NCI-H1105 treated with DMSO at 0.1 percent for 48 hours (cell line): Measurements from ENCODE around the gene DDAH1.

Source experiments
- DNase-seq: peaks from one replicate; lab custom pipeline; 2025; lab: John Stamatoyannopoulos, UW

DDAH1 gene

GRCh38 chr1:85440612-85441011, 24.3 kb downstream of the DDAH1 start:
- no peak for DNase-seq

- DNase-seq = no peak
Measured at GRCh38 chr1:85438353-85438752, 26.6 kb downstream of the DDAH1 start.

DNA sequence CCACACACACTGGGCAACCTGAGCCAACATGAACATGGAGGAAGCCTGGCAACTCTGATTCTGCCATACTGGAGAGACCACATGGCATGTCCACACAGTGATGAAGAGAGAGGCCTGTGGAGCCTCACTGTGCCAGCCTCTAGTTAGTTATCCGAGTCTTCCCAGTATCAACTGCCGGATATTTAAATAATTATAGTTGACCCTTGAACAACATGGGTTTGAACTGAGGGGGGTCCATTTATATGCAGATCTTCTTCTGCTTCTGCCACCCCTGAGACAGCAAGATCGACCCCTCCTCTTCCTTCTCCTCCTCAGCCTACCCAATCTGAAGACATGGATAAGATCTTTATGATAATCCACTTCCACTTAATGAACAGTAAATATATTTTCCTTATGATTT, 27.8 kb downstream of the DDAH1 start:
- DNase-seq = no peak

DNA sequence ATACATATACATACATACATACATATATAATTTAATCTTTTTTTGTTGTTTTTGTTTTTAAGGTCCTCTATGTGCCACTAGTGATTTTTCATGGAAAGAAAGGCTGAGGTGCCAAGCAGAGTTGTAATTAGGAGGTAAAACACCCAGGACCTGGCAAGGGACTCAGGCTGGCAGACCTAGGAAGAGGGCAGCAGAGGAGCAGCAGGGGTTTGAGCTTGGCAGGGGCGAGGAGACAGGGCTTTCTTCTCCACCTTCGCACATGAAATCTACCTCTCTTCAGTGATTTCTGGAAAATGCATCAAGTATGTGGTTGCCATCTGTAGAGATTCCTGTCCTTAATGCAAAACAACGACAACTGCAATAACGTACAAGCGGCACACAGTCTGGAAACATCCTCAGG, 31.9 kb downstream of the DDAH1 start:
- no peak for DNase-seq

- DNase-seq = no peak
Measured at GRCh38 chr1:85428471-85429089, 36.4 kb downstream of the DDAH1 start.

GRCh38 chr1:85427849-85428248, 37.1 kb downstream of the DDAH1 start:
- no peak for DNase-seq

- no peak for DNase-seq
Measured at GRCh38 chr1:85427331-85427730, 37.6 kb downstream of the DDAH1 start.

DNA sequence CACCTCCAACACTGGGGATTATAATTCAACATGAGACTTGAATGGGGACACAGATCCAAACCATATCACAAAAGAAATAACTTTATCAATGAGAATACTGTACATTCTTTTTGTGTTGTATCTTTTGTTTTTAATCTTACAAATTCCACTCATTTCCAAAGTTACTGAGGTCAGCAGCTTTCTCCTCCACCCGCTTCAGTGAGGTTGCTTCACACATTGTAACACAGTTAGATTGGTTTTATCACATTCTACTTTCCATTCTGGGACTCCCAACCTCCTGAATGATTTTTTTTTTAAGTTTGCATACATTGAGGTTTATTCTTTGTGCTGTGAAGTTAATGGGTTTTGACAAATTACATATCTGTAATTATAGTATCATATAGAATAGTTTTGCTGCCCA, 43.8 kb downstream of the DDAH1 start:
- DNase-seq = no peak

GRCh38 chr1:85420199-85420598, 44.8 kb downstream of the DDAH1 start:
- no peak for DNase-seq

DNA sequence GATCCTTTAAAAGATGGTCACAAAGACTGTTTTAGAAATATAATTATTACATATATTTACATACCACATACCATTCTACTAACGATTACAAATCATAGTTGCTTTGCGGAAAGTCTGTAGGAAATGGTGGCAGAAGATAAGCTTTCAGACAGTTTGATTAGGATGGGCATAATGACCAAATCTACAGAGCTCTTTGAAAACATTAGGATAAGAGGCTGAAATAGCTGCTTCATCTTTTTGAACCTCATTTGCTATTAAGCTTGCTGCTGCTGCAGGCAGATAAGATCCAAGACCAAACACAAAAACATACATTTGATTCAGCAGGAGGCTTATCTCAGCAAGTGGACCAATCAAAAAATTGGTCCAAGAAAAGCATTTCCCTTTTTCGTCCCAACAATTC, 47.1 kb downstream of the DDAH1 start:
- no peak for DNase-seq

- DNase-seq = no peak
Measured at GRCh38 chr1:85417017-85417416, 47.9 kb downstream of the DDAH1 start.

GRCh38 chr1:85413169-85413568, 51.8 kb downstream of the DDAH1 start:
- DNase-seq = no peak

DNA sequence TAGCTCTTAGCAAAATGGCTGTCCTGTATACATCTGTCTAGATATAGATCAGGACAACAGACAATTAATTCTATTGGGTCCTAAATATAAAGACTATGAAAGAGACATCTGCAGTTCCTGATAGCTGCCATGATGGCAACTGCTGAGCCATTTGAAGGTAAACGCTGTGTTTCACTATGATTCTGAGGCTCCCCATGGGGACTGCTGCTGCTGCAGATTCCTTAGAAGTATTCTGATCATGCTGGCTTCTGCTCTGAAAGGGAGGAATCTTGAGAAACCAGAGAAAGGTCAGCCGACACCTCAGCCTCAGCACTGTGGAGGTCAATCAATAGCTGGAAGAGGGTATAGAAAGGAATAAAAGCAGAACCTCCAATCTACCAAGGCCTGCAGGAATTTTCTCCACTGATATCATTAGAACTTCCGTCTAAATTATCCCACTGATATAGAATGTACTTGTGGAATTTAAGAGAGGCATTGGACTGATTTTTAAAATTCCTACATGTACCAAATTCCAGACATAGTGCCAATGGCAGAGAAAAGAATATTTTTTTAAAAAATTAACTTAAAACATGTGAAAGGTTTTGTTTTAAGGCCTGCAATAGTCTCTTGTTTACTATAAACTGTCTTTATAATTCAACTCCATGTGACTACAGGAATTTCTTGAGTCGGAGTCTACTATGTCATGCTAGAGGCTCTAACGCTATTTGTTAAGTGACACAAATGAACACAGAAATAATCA, 53.2 kb downstream of the DDAH1 start:
- no peak for DNase-seq

DNA sequence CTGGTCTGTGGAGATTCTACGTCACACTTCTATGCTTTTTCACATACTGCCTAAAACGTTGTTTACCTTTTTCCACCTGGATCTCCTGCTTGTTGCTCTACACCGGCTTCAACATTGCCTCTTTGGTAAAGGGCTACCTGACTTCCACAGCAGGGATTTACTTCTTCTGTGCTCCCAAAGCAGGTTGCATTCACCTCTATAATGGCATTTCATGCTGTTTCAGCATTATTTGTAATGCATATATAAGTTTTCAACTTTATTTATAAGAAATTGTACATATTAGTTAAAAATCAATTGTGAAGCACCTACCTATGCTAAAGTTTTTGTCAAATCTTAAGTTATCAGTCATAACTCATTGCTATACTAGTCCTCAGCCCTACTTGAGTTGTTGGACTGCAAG, 55.4 kb downstream of the DDAH1 start:
- no peak for DNase-seq

- DNase-seq = no peak
Measured at GRCh38 chr1:85407746-85408377, 57.1 kb downstream of the DDAH1 start.

DNA sequence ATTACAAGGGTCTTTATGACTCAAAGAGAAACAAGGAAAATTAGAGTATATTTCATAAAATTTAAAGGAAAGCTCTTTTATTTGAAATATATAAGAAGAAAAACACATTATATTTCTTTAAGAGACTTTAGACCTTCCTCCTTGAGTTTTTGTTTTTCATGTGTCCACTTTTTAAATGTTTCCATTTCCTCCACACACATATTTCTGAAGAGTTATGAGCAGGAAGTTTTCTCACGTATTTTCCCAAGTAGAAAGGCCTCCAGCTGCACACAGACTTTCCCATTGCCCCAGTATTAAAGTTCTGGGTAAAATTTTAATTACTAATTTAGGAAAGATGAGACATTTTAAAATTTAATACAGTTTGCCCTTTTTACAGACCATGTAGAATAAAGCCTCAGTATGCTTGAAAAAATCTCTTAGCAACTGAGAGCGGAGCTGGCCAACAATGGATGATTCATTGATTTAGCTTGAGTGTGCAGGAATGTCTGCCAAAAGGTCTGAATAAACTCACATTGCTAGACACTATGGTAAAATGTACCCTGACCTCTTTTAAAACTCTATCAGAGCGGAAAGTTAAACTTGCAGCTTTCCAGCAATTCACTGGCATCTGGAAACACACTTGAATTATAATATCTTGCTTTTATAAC, 57.9 kb downstream of the DDAH1 start:
- DNase-seq = no peak

DNA sequence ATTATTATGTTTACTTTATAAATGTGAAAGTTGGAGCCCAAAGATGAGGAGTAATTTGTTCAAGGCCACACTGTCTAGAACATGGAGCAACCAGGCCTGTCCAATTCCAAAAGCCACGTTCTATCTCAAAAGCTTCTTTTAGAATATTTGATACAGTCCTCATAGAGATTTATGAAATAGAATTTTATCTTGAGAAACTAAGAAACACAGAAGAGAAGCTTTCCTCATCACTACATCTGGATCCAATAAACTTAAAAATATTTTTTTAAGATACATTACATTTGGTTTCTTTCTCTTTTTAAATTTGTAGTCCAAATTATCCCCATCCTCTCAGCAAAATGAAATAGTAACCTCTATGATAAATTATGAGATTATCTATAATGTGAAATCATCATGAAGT, 58.9 kb downstream of the DDAH1 start:
- no peak for DNase-seq

- DNase-seq = no peak
Measured at GRCh38 chr1:85404408-85404807, 60.6 kb downstream of the DDAH1 start.

- DNase-seq = no peak
Measured at GRCh38 chr1:85398391-85399064, 66.4 kb downstream of the DDAH1 start.

GRCh38 chr1:85397490-85398032, 67.4 kb downstream of the DDAH1 start:
- no peak for DNase-seq

- DNase-seq = no peak
Measured at GRCh38 chr1:85396194-85396593, 68.8 kb downstream of the DDAH1 start.

- no peak for DNase-seq
Measured at GRCh38 chr1:85394130-85394529, 70.8 kb downstream of the DDAH1 start.
